Measurements from ENCODE around the gene HRC.
"Not testable (repeated sequence)": the region's sequence is repeated elsewhere in the genome, so short reads cannot be mapped to it uniquely, and the experiment has no call there.

The HRC gene

GRCh38 chr19:49155005-49155819 is at the start of gene HRC:
Gene HRC, minus strand, starts transcription at chr19:49155396. Its CDS starts 159 bp downstream, at chr19:49155237.
- no peak for DNase-seq

- DNase-seq = no peak
Observed at GRCh38 chr19:49201042-49201441, 45.8 kb upstream of the HRC start.

- peak; percentile 37 for DNase-seq
Observed at GRCh38 chr19:49200238-49200862, 45.2 kb upstream of the HRC start.

- no peak for DNase-seq
Observed at GRCh38 chr19:49196527-49197240, 41.5 kb upstream of the HRC start.

GRCh38 chr19:49194408-49194807 is 39.2 kb upstream of the HRC start:
- no peak for DNase-seq

- no peak for DNase-seq
Observed at GRCh38 chr19:49193822-49194394, 38.7 kb upstream of the HRC start.

GRCh38 chr19:49190781-49191180 is 35.6 kb upstream of the HRC start:
- DNase-seq = no peak

- no peak for DNase-seq
Observed at GRCh38 chr19:49189259-49189658, 34.1 kb upstream of the HRC start.

GRCh38 chr19:49188626-49189200 is 33.5 kb upstream of the HRC start:
- no peak for DNase-seq

- DNase-seq = no peak
Observed at GRCh38 chr19:49186108-49186507, 30.9 kb upstream of the HRC start.

GRCh38 chr19:49182848-49183375 is 27.7 kb upstream of the HRC start:
- no peak for DNase-seq

- DNase-seq = not testable (repeated sequence)
Observed at GRCh38 chr19:49182010-49182847, 27.0 kb upstream of the HRC start.

GRCh38 chr19:49180659-49181058 is 25.5 kb upstream of the HRC start:
- no peak for DNase-seq

- no peak for DNase-seq
Observed at GRCh38 chr19:49173198-49173597, 18.0 kb upstream of the HRC start.

- no peak for DNase-seq
Observed at GRCh38 chr19:49168421-49168820, 13.2 kb upstream of the HRC start.

- no peak for DNase-seq
Observed at GRCh38 chr19:49167857-49168409, 12.7 kb upstream of the HRC start.

- no peak for DNase-seq
Observed at GRCh38 chr19:49165865-49166301, 10.7 kb upstream of the HRC start.

GRCh38 chr19:49165111-49165750 is 10.0 kb upstream of the HRC start:
- DNase-seq = no peak

GRCh38 chr19:49161987-49162386 is 6.8 kb upstream of the HRC start:
- no peak for DNase-seq

- no peak for DNase-seq
Observed at GRCh38 chr19:49160450-49161189, 5.4 kb upstream of the HRC start.
